Measurements from ENCODE around the gene CCDC149. TPM values are rescaled to one million over a fixed set of nuclear protein-coding genes. Genes with fewer than 3 reads are reported as not detected.

Gene CCDC149
- total and polyA plus RNA-seq, 2 of the 4 experiments (the other 2 are of a cell fraction) = 6.7 to 7.0 TPM

DNA sequence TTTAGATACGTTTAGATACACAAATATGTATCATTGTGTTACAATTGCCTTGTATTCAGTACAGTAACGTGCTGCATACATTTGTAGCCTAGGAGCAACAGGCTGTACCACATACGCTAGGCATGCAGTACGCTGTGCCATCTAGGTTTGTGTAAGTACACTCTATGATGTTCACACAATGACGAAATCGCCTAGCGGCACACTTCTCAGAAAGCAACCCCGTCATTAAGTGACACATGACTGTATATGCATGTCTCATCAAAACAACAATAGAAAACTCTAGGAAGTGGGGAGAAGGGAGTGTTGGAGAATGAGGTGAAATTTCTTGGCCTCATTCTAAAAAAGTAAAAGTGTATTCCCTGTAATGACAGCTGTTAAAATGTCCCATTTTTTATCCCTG is 32.7 kb downstream of the CCDC149 start:
- DNase-seq (no peak), ATAC-seq (ENCODE audit: low read depth) (no peak)
- no peak overlapping the region for H4K91ac ChIP-seq (ENCODE audit: insufficient read depth, low read depth, low read length)
- no CpG with 5 or more reads among the region's 8 CpGs for WGBS, 2 experiments (ENCODE audit: extremely low coverage in 2 of 2, insufficient read length in 1 of 2)
- H3K18ac ChIP-seq (ENCODE audit: low read depth, low read length) = no peak overlapping the region
- no peak overlapping the region for H3K9ac ChIP-seq (ENCODE audit: low read depth, low read length)
- no peak overlapping the region for H3K4me3 ChIP-seq (ENCODE audit: insufficient read depth, low read depth, low read length)
- no TSS peak for BruUV-seq (replicated peaks)
- ChIA-PET POLR2A (ENCODE audit: unreplicated experiment) (no interaction called here), CTCF (no interaction called here)
- dilution Hi-C loops (cut with HindIII; ENCODE audit: low sequenced_read_pairs, unreplicated experiment) (no loop called here), intact Hi-C loops (cut with micrococcal nuclease) (no loop called here), in situ Hi-C loops (cut with MboI; ENCODE audit: low sequenced_read_pairs) (no loop called here)
- H2BK15ac ChIP-seq (ENCODE audit: low read depth, low read length) = no peak overlapping the region
- H4K5ac ChIP-seq (ENCODE audit: low read depth, low read length) = no peak overlapping the region
- H3K14ac ChIP-seq (replicated peaks; ENCODE audit: low read depth, low read length) = no peak overlapping the region
- no peak overlapping the region for H3K27ac ChIP-seq (ENCODE audit: insufficient read depth, low read length)
- H2AK9ac ChIP-seq (replicated peaks; ENCODE audit: low read depth, low read length, poor library complexity) = no peak overlapping the region
- H2BK120ac ChIP-seq (ENCODE audit: low read depth, low read length) = no peak overlapping the region
- H4K8ac ChIP-seq (ENCODE audit: low read depth in 2 of 2, low read length in 2 of 2) = no peak overlapping the region
- H3K9me3 ChIP-seq (ENCODE audit: control insufficient read depth, insufficient read depth, low read length) = no peaks in the 10 kb centered on the region; the same call in 1 of the 2 replicates
- no peaks in the 10 kb centered on the region for H3K27me3 ChIP-seq (ENCODE audit: control insufficient read depth, insufficient read depth, low read length)
- no peaks in the 10 kb centered on the region for H4K20me1 ChIP-seq (ENCODE audit: insufficient read depth, low read length)
- TF ChIP-seq FOS (IDR thresholded peaks at IDR 0.05; ENCODE audit: low read depth, low read length) = no peak
- TF ChIP-seq CEBPB (IDR thresholded peaks at IDR 0.05; ENCODE audit: low read depth, low read length) = no peak
- no peak for TF ChIP-seq SMC3 (IDR thresholded peaks at IDR 0.05; ENCODE audit: low read depth, low read length)
- H3K9me1 ChIP-seq (ENCODE audit: insufficient read depth, low read length) = no peaks in the 10 kb centered on the region; the same call in 1 of the 2 replicates
- H2AFZ ChIP-seq (replicated peaks; ENCODE audit: low read length, poor library complexity) = no peak overlapping the region
- H3K23ac ChIP-seq (ENCODE audit: low read depth, low read length) = no peak overlapping the region
- no peaks in the 10 kb centered on the region for H3K79me1 ChIP-seq (ENCODE audit: low read depth in 1 of 2, low read length in 2 of 2)
- H3K36me3 ChIP-seq (ENCODE audit: control insufficient read depth, insufficient read depth, low read length) = no peaks in the 10 kb centered on the region
- H3K4ac ChIP-seq (ENCODE audit: low read depth, low read length) = no peak overlapping the region
- no peak overlapping the region for H3K4me2 ChIP-seq (ENCODE audit: low read depth, low read length)
- H2BK20ac ChIP-seq (ENCODE audit: low read depth, low read length) = no peak overlapping the region
- H2AK5ac ChIP-seq (ENCODE audit: low read depth, low read length) = no peak overlapping the region
- no peak overlapping the region for H3K56ac ChIP-seq (ENCODE audit: extremely low read depth, insufficient read depth, low read length)
- no peak overlapping the region for H2BK5ac ChIP-seq (ENCODE audit: low read depth, low read length, poor library complexity, severe bottlenecking)
- H3K4me1 ChIP-seq (ENCODE audit: control insufficient read depth, insufficient read depth, low read length) = no peaks in the 10 kb centered on the region

Measured in IMR-90 (cell line).